Measurements from ENCODE around the gene ARHGEF37.
"Not testable (repeated sequence)": the region's sequence is repeated elsewhere in the genome, so short reads cannot be mapped to it uniquely, and the experiment has no call there.

ARHGEF37 gene

GRCh38 chr5:149664083-149664482 is 82.8 kb downstream of the ARHGEF37 start:
- TF ChIP-seq CTCF (IDR thresholded peaks at IDR 0.05; ENCODE audit: low read depth, low read length): no peak
- DNase-seq (ENCODE audit: extremely low read depth, low read depth): no peak

GRCh38 chr5:149664666-149665415 is 83.5 kb downstream of the ARHGEF37 start:
- DNase-seq (ENCODE audit: extremely low read depth, low read depth): no peak
- no peak for TF ChIP-seq CTCF (IDR thresholded peaks at IDR 0.05; ENCODE audit: low read depth, low read length)

GRCh38 chr5:149665416-149666175 is 84.3 kb downstream of the ARHGEF37 start:
- TF ChIP-seq CTCF (IDR thresholded peaks at IDR 0.05; ENCODE audit: low read depth, low read length): no peak
- DNase-seq (ENCODE audit: extremely low read depth, low read depth): no peak

GRCh38 chr5:149666212-149666852 is 85.0 kb downstream of the ARHGEF37 start:
- TF ChIP-seq CTCF (IDR thresholded peaks at IDR 0.05; ENCODE audit: low read depth, low read length): no peak
- no peak for DNase-seq (ENCODE audit: extremely low read depth, low read depth)

GRCh38 chr5:149667084-149667828 is 86.0 kb downstream of the ARHGEF37 start:
- peak; percentile 68 for TF ChIP-seq CTCF (IDR thresholded peaks at IDR 0.05; ENCODE audit: low read depth, low read length)
- no peak for DNase-seq (ENCODE audit: extremely low read depth, low read depth)

GRCh38 chr5:149667829-149668330 is 86.6 kb downstream of the ARHGEF37 start:
- TF ChIP-seq CTCF (IDR thresholded peaks at IDR 0.05; ENCODE audit: low read depth, low read length): no peak
- no peak for DNase-seq (ENCODE audit: extremely low read depth, low read depth)

- not testable (repeated sequence) for DNase-seq (ENCODE audit: extremely low read depth, low read depth)
Measured at GRCh38 chr5:149669273-149669672, 88.0 kb downstream of the ARHGEF37 start.
